ENCODE data around the gene RHOT2. TPM values are rescaled to one million over a fixed set of nuclear protein-coding genes. Genes with fewer than 3 reads are reported as not detected.
A peak's percentile ranks its signal among the peaks of the same experiment; 100 is the strongest.

Gene RHOT2
- total RNA-seq, 1 donor: 44.0 TPM

GRCh38 chr16:662597-662996, 5.3 kb upstream of the RHOT2 start:
- no peak overlapping the region for H3K4me3 ChIP-seq (ENCODE audit: low read depth, low read length)
- TF ChIP-seq CTCF (IDR thresholded peaks at IDR 0.05; ENCODE audit: insufficient read depth, low read depth, low read length): no peak

GRCh38 chr16:666572-666971, 1.4 kb upstream of the RHOT2 start:
- no peak overlapping the region for H3K4me3 ChIP-seq (ENCODE audit: low read depth, low read length)
- no peak for TF ChIP-seq CTCF (IDR thresholded peaks at IDR 0.05; ENCODE audit: insufficient read depth, low read depth, low read length)
- DNase-seq (ENCODE audit: low read depth): no peak

More at GRCh38 chr16:662597-662996, 5.3 kb upstream of the RHOT2 start:
- DNase-seq (ENCODE audit: low read depth): no peak

- TF ChIP-seq CTCF (IDR thresholded peaks at IDR 0.05; ENCODE audit: insufficient read depth, low read depth, low read length): no peak
- H3K4me3 ChIP-seq (ENCODE audit: low read depth, low read length): no peak overlapping the region
- no peak for DNase-seq (ENCODE audit: low read depth)
Observed at GRCh38 chr16:667113-667779, 686 bp upstream of the RHOT2 start.

GRCh38 chr16:668519-669171, 713 bp downstream of the RHOT2 start:
- no peak for DNase-seq (ENCODE audit: low read depth)
- no peak for TF ChIP-seq CTCF (IDR thresholded peaks at IDR 0.05; ENCODE audit: insufficient read depth, low read depth, low read length)
- peak overlapping the region; percentile 86 for H3K4me3 ChIP-seq (ENCODE audit: low read depth, low read length)

GRCh38 chr16:669666-670065, 1.7 kb downstream of the RHOT2 start:
- H3K4me3 ChIP-seq (ENCODE audit: low read depth, low read length): no peak overlapping the region
- no peak for DNase-seq (ENCODE audit: low read depth)
- no peak for TF ChIP-seq CTCF (IDR thresholded peaks at IDR 0.05; ENCODE audit: insufficient read depth, low read depth, low read length)

- no peak for TF ChIP-seq CTCF (IDR thresholded peaks at IDR 0.05; ENCODE audit: insufficient read depth, low read depth, low read length)
- H3K4me3 ChIP-seq (ENCODE audit: low read depth, low read length): no peak overlapping the region
- no peak for DNase-seq (ENCODE audit: low read depth)
Observed at GRCh38 chr16:670485-671352, 2.8 kb downstream of the RHOT2 start.
